Nephron (organoid): ENCODE measurements around the gene PDE4B.
A peak's percentile ranks its signal among the peaks of the same experiment; 100 is the strongest.
"Not testable (repeated sequence)": the region's sequence is repeated elsewhere in the genome, so short reads cannot be mapped to it uniquely, and the experiment has no call there.

Source experiments
- H3K27ac Mint-ChIP-seq, 3 experiments: 2 replicates each; pipeline ENCODE4 v1.8.0; 2020; ENCODE audit warnings: mixed read lengths in 3 of 3, mild to moderate bottlenecking in 2 of 3, moderate library complexity in 1 of 3
- H3K27me3 Mint-ChIP-seq: 2 replicates; pipeline ENCODE4 v1.8.0; 2021; ENCODE audit warnings: low read depth, mild to moderate bottlenecking, moderate library complexity, mixed read lengths
- H3K36me3 Mint-ChIP-seq: 2 replicates; pipeline ENCODE4 v1.8.0; 2020; ENCODE audit warnings: low read depth, mixed read lengths
- H3K4me1 Mint-ChIP-seq: 2 replicates; pipeline ENCODE4 v1.8.0; 2020; ENCODE audit warnings: mixed read lengths
- H3K4me3 Mint-ChIP-seq, 3 experiments: 2 replicates each; pipeline ENCODE4 v1.8.0; 2020; ENCODE audit warnings: mild to moderate bottlenecking in 3 of 3, mixed read lengths in 3 of 3, moderate library complexity in 2 of 3
- H3K9me3 Mint-ChIP-seq: 2 replicates; pipeline ENCODE4 v1.8.0; 2020; ENCODE audit warnings: mixed read lengths
- TF ChIP-seq, protein P1 (sequence below), 3 experiments: fragments of 200-600 bp; sonication (generic); IDR thresholded peaks; one replicate each; pipeline ENCODE4 v1.5.0; 2021; ENCODE audit warnings: antibody characterized with exemption in 3 of 3; ENCODE audit not compliant: unreplicated experiment in 3 of 3

PDE4B gene

DNA sequence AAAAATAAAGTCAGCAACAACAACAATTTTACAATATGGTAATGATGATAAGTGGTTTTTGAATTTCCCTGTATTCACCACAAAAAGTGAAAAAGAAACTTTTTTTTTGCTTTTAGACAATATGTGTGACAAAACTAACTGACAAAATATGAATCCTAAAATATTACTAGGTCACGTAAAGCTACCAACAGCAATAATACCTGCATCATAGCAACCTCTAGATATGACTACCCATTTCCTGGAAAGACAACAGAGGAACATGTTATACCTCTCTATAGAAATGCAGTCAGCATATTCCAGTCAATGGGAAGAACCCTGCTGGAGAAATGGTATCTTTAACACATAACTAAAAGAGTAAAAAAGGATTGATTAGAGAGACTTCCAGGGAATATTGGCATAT is 73.7 kb downstream of the PDE4B start:
- Mint-ChIP-seq H3K4me3 (no peak overlapping the region), H3K4me1 (peaks cover 6% of the 10 kb centered on the region), H3K36me3 (no peaks in the 10 kb centered on the region), H3K9me3 (peaks cover 20% of the 10 kb centered on the region), H3K27me3 (peaks cover 4% of the 10 kb centered on the region), H3K27ac (no peak overlapping the region)
- TF ChIP-seq, protein P1, sequence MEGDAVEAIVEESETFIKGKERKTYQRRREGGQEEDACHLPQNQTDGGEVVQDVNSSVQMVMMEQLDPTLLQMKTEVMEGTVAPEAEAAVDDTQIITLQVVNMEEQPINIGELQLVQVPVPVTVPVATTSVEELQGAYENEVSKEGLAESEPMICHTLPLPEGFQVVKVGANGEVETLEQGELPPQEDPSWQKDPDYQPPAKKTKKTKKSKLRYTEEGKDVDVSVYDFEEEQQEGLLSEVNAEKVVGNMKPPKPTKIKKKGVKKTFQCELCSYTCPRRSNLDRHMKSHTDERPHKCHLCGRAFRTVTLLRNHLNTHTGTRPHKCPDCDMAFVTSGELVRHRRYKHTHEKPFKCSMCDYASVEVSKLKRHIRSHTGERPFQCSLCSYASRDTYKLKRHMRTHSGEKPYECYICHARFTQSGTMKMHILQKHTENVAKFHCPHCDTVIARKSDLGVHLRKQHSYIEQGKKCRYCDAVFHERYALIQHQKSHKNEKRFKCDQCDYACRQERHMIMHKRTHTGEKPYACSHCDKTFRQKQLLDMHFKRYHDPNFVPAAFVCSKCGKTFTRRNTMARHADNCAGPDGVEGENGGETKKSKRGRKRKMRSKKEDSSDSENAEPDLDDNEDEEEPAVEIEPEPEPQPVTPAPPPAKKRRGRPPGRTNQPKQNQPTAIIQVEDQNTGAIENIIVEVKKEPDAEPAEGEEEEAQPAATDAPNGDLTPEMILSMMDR (IDR thresholded peaks at IDR 0.05; ENCODE audit: unreplicated experiment in 3 of 3) = no peak

DNA sequence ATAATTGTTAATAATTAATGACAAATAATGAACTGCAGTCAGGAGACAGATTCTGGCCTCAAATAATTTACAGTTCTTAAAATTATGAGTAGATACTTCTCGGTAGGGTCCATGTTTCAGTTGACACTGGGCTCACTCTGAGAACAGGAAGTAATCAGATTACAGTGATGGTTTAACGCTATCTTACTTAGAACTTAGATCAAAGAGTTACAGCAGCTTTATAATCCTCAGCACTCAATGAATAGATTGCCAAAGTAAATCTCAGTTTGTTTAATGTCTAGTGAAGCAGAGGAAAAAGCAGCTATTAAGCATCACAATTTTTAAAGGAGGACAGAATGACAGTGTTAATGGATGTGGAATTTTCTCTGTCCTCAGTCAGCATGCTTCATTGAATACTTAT is 79.6 kb downstream of the PDE4B start:
- no peak overlapping the region for H3K4me3 Mint-ChIP-seq
- no peaks in the 10 kb centered on the region for H3K27me3 Mint-ChIP-seq
- H3K4me1 Mint-ChIP-seq = peaks cover 19% of the 10 kb centered on the region
- peaks cover 4% of the 10 kb centered on the region for H3K9me3 Mint-ChIP-seq
- H3K27ac Mint-ChIP-seq = peak overlapping the region in 2 of 3 experiments; percentile 12 to 24
- TF ChIP-seq, protein P1 (IDR thresholded peaks at IDR 0.05; ENCODE audit: unreplicated experiment in 3 of 3) = no peak
- no peaks in the 10 kb centered on the region for H3K36me3 Mint-ChIP-seq

DNA sequence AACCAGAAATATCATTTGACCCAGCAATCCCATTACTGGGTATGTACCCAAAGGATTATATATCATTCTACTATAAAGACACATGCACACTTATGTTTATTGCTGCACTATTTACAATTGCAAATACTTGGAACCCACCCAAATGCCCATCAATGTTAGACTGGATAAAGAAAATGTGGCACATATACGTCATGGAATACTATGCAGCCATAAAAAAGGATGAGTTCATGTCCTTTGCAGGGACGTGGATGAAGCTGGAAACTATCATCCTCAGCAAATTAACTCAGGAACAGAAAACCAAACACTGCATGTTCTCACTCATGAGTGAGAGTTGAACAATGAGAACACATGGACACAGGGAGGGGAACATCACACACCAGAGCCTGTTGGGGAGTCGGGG is 85.6 kb downstream of the PDE4B start:
- H3K4me3 Mint-ChIP-seq, H3K36me3 Mint-ChIP-seq, H3K4me1 Mint-ChIP-seq, H3K27me3 Mint-ChIP-seq, H3K27ac Mint-ChIP-seq, H3K9me3 Mint-ChIP-seq: not testable (repeated sequence)

DNA sequence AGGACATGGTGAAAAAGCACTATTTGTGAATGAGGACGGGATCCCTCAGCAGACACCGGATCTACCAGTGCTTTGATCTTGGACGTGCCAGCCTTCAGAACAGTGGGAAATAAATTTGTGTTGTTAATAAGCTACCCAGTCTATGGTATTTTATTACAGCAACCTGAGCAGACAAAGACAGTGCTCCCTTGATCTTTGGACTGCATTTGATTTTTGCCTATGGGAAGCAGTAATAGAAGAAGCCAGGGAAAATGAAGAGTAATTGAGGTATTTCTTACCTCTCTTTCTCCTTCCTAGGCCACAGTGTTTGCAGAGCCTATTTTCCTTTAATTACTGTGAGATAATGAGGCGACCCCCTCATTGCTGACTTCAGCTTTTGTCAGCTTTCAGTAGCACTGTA is 87.9 kb downstream of the PDE4B start:
- Mint-ChIP-seq H3K27ac (peak overlapping the region; percentile 24 to 73 (median 31)), H3K4me3 (no peak overlapping the region), H3K36me3 (no peaks in the 10 kb centered on the region), H3K4me1 (peaks cover 5% of the 10 kb centered on the region), H3K27me3 (no peaks in the 10 kb centered on the region), H3K9me3 (peaks cover 4% of the 10 kb centered on the region)
- TF ChIP-seq, protein P1 (IDR thresholded peaks at IDR 0.05; ENCODE audit: unreplicated experiment in 3 of 3) = no peak

DNA sequence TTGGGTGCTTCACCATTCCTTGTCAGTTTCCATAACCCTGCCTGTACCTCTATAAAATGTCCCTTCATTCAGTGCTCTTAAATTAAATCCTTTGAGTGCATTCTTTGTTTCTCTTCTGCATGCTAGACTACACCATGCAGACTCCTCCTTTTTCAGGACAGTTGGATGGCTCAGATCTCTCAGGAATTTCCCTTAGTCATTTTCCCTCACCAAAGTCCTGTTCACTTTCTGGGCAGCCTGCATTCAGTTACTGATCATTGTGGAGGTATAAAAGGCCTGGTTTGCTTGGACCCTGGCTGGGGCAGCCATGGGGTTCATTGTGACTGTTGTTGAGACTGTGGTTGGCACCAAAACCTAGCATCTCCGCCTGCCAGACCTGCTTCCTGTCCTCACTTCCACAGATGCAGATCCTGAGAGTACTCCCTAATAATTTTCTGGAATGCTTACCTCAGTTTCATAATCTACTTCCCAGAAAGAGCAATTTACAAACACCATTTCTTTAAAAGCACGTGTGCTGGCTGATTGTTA is 88.4 kb downstream of the PDE4B start:
- no peaks in the 10 kb centered on the region for H3K36me3 Mint-ChIP-seq
- TF ChIP-seq, protein P1 (IDR thresholded peaks at IDR 0.05; ENCODE audit: unreplicated experiment in 3 of 3) = no peak
- no peaks in the 10 kb centered on the region for H3K27me3 Mint-ChIP-seq
- H3K4me3 Mint-ChIP-seq = no peak overlapping the region
- H3K9me3 Mint-ChIP-seq = peaks cover 4% of the 10 kb centered on the region
- H3K4me1 Mint-ChIP-seq = peaks cover 5% of the 10 kb centered on the region
- H3K27ac Mint-ChIP-seq = peak overlapping the region; percentile 24 to 73 (median 31)

DNA sequence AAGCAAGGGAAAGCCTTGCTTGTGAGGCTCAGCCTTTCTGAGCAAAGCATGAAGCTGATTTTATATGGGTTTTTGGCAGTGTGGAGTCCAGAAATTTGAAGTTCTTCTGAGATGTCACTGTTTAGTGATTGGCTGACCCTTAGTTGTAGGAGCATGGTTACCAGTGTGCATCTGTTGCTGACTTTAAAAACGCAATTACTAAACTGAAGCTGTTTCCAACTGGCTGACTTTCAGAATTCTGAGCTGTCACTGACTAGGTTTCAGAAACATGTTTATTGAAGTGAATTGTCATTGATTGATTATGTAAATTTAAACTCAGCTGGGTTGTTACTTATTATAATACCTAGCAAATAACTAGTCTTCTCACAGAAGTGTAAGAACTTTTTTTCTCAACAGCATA is 89.4 kb downstream of the PDE4B start:
- H3K4me3 Mint-ChIP-seq = no peak overlapping the region
- peaks cover 7% of the 10 kb centered on the region for H3K9me3 Mint-ChIP-seq
- H3K27ac Mint-ChIP-seq = no peak overlapping the region
- TF ChIP-seq, protein P1 (IDR thresholded peaks at IDR 0.05; ENCODE audit: unreplicated experiment in 3 of 3) = no peak
- peaks cover 5% of the 10 kb centered on the region for H3K4me1 Mint-ChIP-seq
- H3K36me3 Mint-ChIP-seq = no peaks in the 10 kb centered on the region
- H3K27me3 Mint-ChIP-seq = no peaks in the 10 kb centered on the region
